HG03103 (cell line): Measurements from ENCODE around the gene B3GALT6.

Experiments used
- ATAC-seq: cut with Tn5 transposase; IDR thresholded peaks from one replicate; pipeline ENCODE4 v1.9.1; 2021; ENCODE audit warnings: low read depth; ENCODE audit not compliant: unreplicated experiment

The B3GALT6 gene

DNA sequence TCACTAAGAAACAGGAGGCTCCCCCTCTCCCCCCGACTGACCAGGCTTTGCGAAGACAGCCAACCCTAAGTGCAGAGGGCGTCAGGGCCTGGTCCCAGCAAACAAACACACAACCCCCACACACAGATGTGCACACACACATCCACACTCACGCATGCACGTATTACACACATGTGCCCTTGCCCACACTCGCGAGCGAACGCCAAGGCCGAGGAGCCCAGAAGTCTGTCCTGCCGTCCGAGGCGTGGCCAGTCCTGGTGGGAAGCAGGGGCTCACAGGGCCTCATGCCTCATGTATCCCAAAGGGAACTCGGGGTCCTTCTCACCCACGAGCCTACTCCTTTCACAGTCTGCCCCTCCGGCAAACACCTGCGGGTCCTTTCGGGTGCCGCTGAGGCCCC lies 2.3 kb upstream of the B3GALT6 start:
- ATAC-seq, result no peak

- ATAC-seq, result no peak
These were observed 1.2 kb upstream of the B3GALT6 start for GRCh38 chr1:1230656-1231399.

DNA sequence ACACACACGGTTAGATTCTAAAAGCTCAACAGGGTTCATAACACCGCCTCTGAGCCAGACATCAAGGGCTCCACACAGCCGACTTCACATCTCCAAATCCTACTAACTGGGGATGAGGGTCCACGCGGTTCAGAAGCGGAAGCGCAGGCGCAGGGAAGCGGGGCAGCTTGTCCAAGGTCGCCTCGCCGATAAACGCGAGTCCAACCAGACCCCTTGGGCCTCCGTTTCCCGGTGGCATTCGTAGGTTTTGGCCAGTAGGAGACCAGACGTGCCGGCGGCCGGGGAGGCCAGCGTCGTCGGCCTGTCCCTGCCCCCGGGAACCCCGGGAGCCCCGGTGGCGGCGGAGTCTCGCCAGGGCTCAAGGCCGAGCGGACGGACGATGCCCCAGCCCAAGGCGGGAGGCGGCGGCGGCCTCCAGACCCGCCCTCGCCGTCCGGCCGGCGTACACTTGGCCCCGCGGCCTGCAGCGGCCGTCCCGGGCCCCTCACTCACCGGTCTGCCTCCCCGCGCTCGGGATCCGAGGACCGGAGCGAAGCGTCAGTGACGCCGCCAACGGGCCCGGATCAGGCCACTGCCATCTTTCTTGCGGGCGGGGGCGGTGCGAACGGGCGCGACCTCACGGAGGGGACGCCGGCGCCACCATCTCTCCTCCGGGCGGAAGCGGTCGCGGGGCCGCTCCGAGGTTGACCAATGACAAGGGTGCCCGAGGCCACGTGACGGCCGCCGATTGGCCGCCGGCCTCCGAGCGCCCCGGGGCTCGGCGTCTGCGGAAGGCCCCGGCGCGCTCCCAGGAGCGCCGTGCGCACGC lies 433 bp upstream of the B3GALT6 start, which contains the start of gene SDF4:
TSS of gene SDF4 (minus strand) at position 602 of the 808 bp plus-strand sequence. CDS start 3,229 bp downstream, outside the sequence.
- ATAC-seq, result peak; percentile 86

GRCh38 chr1:1232796-1233566 lies 944 bp downstream of the B3GALT6 start:
- no peak for ATAC-seq

GRCh38 chr1:1233567-1233892 lies 1.5 kb downstream of the B3GALT6 start:
- ATAC-seq, result no peak

GRCh38 chr1:1234180-1234808 lies 2.3 kb downstream of the B3GALT6 start:
- no peak for ATAC-seq

- no peak for ATAC-seq
These were observed 3.1 kb downstream of the B3GALT6 start for GRCh38 chr1:1235016-1235744.

- no peak for ATAC-seq
These were observed 4.2 kb downstream of the B3GALT6 start for GRCh38 chr1:1236176-1236763.

- ATAC-seq, result no peak
These were observed 5.2 kb downstream of the B3GALT6 start for GRCh38 chr1:1236945-1237873.

DNA sequence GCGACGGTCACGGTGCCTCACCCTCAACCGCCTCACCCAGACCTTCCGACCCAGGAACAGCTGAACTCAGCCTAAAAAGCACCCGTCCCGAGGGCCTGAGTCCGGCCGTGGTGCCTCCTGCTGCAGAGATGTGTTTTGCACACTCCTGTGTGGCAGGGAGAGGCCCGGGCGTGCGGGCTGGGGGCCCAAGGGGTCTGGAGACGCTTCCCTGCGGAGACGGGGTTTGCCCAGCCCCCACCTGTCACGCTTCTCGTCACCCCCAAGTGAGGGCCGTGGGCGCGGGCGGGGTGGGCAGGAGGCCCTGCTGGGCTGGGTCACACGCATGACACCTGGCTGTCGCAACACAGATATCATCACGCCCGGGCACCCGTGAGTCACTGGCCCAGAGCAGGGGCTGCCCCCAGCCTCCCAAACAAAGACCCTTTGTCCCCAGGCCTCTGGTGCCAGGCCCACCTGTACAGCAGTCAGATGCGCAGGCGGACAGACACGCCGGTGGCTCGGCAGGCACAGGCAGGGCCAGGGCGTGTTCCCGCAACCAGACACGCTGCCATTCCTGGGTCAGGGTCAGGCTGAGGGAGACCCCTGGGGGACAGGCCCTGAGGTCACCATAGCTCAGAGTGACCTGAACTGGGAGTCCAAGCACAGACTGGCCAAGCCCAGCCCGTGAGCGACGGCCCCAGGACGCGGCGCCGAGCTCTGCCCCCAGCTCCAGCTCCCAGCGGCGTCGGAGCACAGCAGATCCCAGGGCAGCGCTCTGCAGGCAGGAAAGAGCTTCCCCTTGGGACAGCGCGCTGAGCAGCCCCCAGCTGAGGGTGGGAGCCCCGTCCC lies 6.1 kb downstream of the B3GALT6 start:
- ATAC-seq, result no peak

GRCh38 chr1:1238702-1239178 lies 6.7 kb downstream of the B3GALT6 start:
- no peak for ATAC-seq

GRCh38 chr1:1239227-1239613 lies 7.2 kb downstream of the B3GALT6 start:
- no peak for ATAC-seq

DNA sequence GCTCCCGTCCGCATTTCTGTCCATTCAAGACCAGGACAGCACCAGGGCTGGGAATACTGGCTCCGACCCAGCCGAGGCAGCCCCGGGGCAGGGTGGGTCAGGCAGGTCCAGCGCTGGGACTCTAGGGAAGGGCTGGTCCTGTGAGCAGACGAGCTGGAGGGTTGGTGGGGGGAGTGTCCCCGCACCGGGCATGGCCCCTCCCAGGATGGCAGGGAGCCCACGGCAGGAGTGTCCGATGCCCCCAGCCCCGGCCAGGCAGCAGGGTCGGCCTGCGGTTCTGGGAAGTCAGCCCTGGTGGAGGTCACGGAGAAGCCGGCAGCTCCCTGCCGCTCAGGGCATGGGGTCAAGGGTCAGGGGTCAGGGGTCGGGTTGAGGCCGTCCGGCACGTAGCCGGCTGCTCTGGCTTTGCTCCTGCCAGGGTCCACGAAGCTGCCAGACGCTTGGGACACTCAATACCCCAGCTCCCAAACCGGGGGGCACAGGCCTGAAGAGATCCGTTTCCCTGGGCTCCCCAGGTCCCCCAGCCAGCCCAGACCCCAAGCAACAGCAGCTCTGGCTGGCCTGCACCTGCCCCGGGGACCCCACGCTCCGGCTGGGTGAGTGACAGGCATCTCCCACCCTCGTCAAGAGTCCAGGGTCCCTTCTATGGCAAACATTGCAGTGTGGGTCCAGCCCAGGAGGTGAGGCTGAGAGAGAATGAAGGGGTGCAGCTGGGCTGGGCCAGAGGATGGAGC lies 7.7 kb downstream of the B3GALT6 start:
- no peak for ATAC-seq

- no peak for ATAC-seq
These were observed 8.3 kb downstream of the B3GALT6 start for GRCh38 chr1:1240348-1240732.

GRCh38 chr1:1240822-1241587 lies 9.0 kb downstream of the B3GALT6 start:
- ATAC-seq, result no peak

DNA sequence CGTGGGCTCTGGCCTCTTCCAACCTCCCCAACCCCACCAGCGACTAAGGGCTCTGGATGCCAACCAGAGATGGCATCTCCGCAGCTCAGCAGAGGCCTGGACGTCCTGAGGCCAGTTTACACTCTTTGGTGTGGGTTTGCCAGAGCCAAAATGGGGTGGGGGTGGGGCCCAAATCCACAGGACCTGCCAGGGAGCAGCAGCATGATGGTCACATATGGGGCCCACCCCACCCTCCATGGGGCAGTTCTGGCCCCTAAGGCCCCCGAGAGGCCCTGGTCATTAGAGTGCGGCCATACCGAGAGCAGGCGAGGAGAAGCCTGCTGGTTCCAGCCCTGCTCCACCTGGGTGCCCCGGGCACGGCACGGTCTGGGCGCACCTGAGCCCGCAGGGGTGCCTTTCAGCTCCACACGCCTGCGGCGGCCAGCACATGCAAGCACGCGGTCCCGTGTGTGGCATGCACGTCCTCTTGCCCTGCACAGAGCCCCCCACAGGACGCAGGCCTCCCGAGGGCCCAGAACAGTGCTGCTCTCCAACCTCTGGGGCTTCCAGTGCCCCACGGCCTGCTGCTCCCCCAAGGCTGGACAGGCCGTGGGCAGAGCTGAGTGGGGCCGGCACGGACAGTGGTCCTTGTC lies 9.7 kb downstream of the B3GALT6 start:
- no peak for ATAC-seq
